Thoracic aorta (tissue), 2 donors: ENCODE results near the gene BCR. TPM values are rescaled to one million over a fixed set of nuclear protein-coding genes. Genes with fewer than 3 reads are reported as not detected.

Source experiments
- ATAC-seq: fragments of 150-250 bp; one replicate; pipeline ENCODE4 v1.8.0; 2017; ENCODE audit warnings: low read depth; ENCODE audit not compliant: insufficient number of reproducible peaks, low FRiP score
- DNase-seq: peaks from one replicate; pipeline ENCODE4 v3.0.0-alpha.2; 2020; ENCODE audit warnings: low spot score
- H3K27ac ChIP-seq, 2 donors: fragments of 200-600 bp; sonication (generic); 1 replicate in 1 of 2; 2 replicates in 1 of 2; pipeline ENCODE4 v1.5.1; 2016; ENCODE audit warnings: mild to moderate bottlenecking in 2 of 2, moderate library complexity in 2 of 2
- H3K27me3 ChIP-seq: fragments of 200-600 bp; sonication (generic); replicated peaks from 2 replicates; pipeline ENCODE4 v1.6.0; 2016; ENCODE audit warnings: mild to moderate bottlenecking; ENCODE audit not compliant: insufficient read depth
- H3K36me3 ChIP-seq: fragments of 200-600 bp; sonication (generic); one replicate; pipeline ENCODE4 v1.5.1; 2016
- H3K4me1 ChIP-seq, 2 donors: fragments of 200-600 bp; sonication (generic); 1 replicate in 1 of 2; 2 replicates in 1 of 2; pipeline versions ENCODE4 v1.5.1 to v1.6.0; 2016; ENCODE audit warnings: low read depth in 2 of 2, mild to moderate bottlenecking in 1 of 2; ENCODE audit not compliant: control insufficient read depth in 1 of 2
- H3K4me3 ChIP-seq: fragments of 200-600 bp; sonication (generic); 2 replicates; pipeline ENCODE4 v1.5.1; 2016; ENCODE audit warnings: mild to moderate bottlenecking
- H3K9me3 ChIP-seq: fragments of 200-600 bp; sonication (generic); 2 replicates; pipeline ENCODE4 v1.5.1; 2016
- total RNA-seq, 2 donors: library from RNA; depleted of rRNA; stranded (reverse); fragments of >200 nt; gene quantifications; one replicate each; pipeline versions ENCODE4 v1.1.0 to v1.2.3, GENCODE V29; 2016
- TF ChIP-seq, protein P1 (sequence below): fragments of 200-600 bp; sonication (generic); IDR thresholded peaks from one replicate; pipeline ENCODE4 v1.5.1; 2019; ENCODE audit warnings: antibody characterized with exemption

The BCR gene
- total RNA-seq, 2 donors from 2014 or later: 73.2 to 232 TPM

DNA sequence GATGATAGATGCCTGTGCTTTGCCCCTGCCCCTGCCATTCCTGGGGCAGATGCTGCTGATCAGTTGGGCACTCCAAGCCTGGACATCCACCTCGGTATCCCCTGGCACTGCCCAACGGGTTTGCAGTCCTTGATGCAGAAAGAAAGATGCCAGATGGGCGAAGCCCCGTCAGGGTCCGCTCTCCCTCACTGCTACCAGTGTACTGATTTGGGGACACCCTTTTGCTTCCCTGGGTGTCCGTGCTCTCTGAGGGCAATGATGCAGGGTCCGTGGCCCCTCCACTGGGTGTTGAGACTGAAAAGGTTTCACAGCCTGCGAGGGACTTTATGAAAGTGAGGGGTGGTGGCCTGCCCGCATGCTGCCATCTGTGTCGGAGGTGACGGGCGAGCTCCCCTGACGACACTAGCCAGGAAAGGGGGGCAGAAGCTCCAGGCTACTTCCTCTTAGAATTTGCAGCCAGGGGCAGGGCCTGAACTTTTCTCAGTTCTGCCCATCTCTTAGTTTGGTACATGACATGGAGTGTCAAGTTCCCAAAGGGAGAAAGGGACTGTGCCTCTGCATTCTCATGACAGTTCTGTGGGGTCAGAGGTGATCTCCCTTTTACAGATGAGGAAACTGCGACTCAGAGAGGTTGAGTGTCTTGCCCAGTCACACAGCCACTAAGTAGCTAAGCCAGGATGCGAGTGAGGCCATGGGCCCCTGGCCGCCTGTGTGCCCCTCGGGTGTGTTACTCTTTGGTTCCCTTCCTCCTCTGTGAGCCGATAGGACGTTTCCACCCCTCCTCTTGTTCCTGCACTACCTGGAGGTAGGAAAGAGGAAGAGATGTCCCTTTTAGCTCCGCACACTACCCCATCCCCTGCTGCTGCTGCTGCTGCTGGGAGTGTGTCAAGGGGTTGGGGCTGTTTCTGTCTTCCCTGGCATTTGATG is 96.6 kb downstream of the BCR start:
- Histone ChIP-seq H3K27ac (peak overlapping the region in 1 of 2 donors; percentile 93), H3K27me3 (no peaks in the 10 kb centered on the region), H3K36me3 (peaks cover 42% of the 10 kb centered on the region), H3K9me3 (no peaks in the 10 kb centered on the region), H3K4me3 (no peak overlapping the region), H3K4me1 (peaks cover 20 to 41% of the 10 kb centered on the region in 2 donors)
- TF ChIP-seq, protein P1, sequence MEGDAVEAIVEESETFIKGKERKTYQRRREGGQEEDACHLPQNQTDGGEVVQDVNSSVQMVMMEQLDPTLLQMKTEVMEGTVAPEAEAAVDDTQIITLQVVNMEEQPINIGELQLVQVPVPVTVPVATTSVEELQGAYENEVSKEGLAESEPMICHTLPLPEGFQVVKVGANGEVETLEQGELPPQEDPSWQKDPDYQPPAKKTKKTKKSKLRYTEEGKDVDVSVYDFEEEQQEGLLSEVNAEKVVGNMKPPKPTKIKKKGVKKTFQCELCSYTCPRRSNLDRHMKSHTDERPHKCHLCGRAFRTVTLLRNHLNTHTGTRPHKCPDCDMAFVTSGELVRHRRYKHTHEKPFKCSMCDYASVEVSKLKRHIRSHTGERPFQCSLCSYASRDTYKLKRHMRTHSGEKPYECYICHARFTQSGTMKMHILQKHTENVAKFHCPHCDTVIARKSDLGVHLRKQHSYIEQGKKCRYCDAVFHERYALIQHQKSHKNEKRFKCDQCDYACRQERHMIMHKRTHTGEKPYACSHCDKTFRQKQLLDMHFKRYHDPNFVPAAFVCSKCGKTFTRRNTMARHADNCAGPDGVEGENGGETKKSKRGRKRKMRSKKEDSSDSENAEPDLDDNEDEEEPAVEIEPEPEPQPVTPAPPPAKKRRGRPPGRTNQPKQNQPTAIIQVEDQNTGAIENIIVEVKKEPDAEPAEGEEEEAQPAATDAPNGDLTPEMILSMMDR: no peak
- DNase-seq (no peak), ATAC-seq (no peak)

DNA sequence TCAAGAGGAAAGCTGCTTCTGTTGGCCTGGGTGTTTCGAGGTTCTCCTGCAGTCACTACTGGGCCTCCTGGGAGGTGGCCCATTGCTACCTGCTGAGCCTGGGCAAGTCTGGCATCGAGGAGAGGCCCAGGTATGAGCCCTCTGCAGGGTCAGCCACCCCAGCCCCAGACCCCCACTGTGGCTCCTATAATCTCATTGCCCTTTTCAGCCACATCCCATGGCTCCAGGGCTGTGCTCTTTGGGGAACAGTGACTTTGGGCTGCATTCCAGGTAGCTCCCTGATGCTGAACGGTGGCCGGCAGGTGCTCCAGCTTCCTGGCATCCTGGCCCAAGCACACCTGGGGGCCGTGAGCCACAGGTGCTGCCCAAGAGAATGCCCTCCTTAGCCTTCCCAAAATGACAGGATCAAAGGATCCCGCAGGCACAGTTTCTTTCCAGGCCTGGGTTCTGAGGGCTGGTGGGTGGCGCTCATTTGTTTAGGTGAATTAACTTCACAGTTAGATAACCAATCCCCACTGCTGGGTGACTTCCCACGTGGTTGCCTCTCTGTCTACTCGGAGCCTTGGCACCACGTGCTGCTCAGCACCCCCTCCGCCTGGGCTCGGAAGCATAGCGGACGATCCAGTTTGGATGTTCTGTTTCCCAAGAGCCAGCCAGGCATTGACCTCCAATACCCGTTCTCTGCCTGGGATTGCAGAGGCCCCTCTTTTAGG is 97.4 kb downstream of the BCR start:
- no peaks in the 10 kb centered on the region for H3K27me3 ChIP-seq
- H3K36me3 ChIP-seq: peaks cover 34% of the 10 kb centered on the region
- ATAC-seq (no peak), DNase-seq (no peak)
- no peaks in the 10 kb centered on the region for H3K9me3 ChIP-seq
- no peak overlapping the region for H3K4me3 ChIP-seq
- H3K27ac ChIP-seq: peak overlapping the region; percentile 91 to 93
- peaks cover 23 to 49% of the 10 kb centered on the region in 2 donors for H3K4me1 ChIP-seq
- TF ChIP-seq, protein P1: no peak

DNA sequence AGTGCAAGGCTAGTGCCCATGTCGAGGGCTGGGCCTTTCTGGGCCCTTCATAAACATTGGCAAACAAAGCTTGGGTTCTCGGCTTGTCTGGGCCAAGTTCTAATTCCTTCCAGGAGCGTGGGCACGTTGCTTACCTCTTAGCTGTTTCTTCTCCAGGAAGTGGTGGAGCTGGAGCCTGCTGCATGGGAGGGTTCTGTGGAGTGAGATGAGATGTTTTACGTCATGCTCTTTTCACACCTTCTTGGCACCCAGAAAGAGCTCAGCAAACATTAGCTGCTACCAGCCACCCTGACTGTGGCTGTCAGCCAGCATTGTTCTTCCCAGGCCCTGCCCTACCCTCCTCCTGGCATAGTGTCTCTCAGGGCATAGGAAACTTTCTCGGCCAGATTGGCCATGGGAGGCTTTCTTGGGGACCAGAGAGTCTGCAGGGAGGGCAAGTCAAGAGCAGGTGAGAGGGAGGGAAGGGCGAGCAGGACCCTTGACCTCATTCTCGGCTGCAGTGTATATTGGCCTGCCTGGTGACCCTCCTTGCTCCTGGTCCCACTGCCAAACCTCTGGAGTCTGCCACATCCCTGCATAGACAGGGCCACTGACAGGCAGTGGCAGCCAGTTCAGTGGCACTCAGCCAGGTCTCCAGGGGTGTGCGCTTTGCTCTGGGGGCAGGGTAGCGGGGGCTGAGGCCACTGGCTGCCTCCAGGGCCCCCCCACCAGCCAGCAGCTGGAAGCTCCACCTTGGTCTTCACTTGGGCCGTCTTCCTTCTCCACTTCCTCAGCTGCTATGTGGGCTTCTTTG is 98.8 kb downstream of the BCR start:
- ATAC-seq: no peak

DNA sequence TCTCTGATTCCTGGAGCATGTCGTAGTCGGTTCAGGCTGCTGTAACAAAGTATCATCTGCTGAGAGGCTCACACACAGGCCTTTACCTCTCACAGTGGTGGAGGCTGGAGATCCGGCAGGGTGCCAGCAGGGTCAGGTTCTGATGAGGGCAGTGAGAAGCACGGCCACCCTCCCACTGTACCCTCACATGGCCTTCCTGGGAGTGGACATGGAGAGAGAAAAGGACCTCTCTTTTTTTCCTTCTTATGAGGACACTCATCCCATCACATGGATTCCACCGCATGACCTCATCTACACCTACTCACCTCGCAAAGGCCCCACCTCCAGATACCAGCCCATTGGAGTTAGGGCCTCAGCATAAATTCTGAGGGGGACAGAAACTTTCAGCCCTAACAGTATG is 99.5 kb downstream of the BCR start:
- Histone ChIP-seq H3K27ac (peak overlapping the region; percentile 91 to 93), H3K36me3 (peaks cover 26% of the 10 kb centered on the region), H3K4me3 (no peak overlapping the region), H3K4me1 (peaks cover 28 to 59% of the 10 kb centered on the region in 2 donors), H3K9me3 (no peaks in the 10 kb centered on the region), H3K27me3 (no peaks in the 10 kb centered on the region)
- no peak for DNase-seq
- ATAC-seq: no peak
- TF ChIP-seq, protein P1: no peak

More for the DNA sequence above, 98.8 kb downstream of the BCR start:
- Histone ChIP-seq H3K4me1 (peaks cover 28 to 59% of the 10 kb centered on the region in 2 donors), H3K4me3 (no peak overlapping the region), H3K27me3 (no peaks in the 10 kb centered on the region), H3K36me3 (peaks cover 22% of the 10 kb centered on the region), H3K27ac (peak overlapping the region; percentile 91 to 93), H3K9me3 (no peaks in the 10 kb centered on the region)
- TF ChIP-seq, protein P1: no peak
- no peak for DNase-seq
